GM19397 (cell line): ENCODE measurements around the gene PNRC1.
"Not testable (repeated sequence)": the region's sequence is repeated elsewhere in the genome, so short reads cannot be mapped to it uniquely, and the experiment has no call there.

ENCODE experiments used
- ATAC-seq: cut with Tn5 transposase; IDR thresholded peaks from one replicate; pipeline ENCODE4 v1.9.1; 2021; ENCODE audit warnings: mild to moderate bottlenecking, moderate library complexity; ENCODE audit not compliant: unreplicated experiment

The PNRC1 gene

GRCh38 chr6:89080281-89081128 is at the start of gene PNRC1:
TSS of gene PNRC1 (plus strand) at chr6:89080751. CDS start at chr6:89080895, 144 bp downstream.
- ATAC-seq: peak; percentile 70

DNA sequence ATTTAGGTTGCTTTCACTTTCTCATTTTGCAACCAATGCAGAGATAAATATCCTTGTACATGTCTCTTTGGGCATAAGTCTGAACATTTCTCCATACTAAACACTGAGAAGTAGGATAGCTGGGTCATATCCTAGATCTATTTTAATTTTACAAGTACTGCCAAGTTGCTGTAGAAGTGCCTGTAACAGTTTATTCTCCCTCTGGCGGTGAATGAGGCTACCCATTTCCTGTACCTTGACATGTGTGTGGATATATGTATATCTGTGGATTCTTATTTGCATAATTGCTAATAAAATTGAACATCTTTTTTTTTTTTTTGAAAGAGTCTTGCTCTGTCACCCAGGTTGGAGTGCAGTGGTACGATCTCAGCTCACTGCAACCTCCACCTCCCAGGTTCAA is 48.0 kb upstream of the PNRC1 start:
- ATAC-seq: no peak

DNA sequence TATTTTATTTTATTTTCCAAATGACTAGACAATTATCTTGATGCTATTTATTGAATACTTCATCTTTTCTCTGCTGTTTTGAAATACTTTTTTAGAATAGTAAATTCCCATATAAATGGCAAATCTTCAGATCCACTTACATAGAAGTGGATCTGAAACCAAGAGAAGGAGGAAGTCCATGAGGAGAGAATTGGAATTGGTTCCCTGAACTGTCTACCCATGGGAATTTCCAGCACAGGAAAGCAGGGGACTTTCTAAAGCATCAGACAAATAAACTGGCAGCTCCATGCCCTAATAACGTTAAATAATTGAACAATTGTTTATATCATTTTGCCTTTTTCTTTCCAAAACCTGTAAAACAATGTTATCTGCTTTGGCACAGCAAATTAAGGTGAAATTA is 47.1 kb upstream of the PNRC1 start:
- no peak for ATAC-seq

- not testable (repeated sequence) for ATAC-seq
Measured at GRCh38 chr6:89034116-89034515, 46.4 kb upstream of the PNRC1 start.

DNA sequence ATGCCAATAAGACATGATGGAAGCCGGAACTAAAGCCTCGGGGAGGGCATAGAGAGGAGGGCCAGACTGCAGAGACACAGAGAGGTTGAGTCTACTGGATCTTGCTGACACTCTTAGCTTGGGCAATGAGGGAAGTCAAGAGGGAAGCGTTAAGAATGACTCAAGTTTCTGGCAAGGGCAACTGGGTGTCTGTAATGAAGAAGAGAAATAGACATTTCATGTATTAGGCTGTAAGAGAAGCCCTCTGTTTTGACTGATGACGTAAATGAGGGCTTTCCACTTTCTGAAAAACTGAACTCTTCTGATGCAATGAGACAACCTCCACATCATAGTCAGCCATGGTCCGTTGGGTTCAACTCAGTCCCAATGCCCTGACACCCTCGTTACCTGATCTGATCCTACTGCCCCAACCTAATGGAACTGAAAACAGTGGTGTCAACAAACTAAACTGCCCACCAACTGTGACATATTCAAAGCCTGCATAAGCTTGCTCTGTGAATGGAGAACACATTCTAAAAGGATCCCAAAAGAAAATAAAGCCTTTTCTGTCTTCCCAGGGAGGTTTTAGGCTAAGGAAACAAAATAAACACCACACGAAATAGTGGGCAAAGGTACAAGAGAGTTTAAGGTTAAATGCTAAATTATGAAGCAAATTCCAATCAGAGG is 45.8 kb upstream of the PNRC1 start:
- no peak for ATAC-seq

- no peak for ATAC-seq
Measured at GRCh38 chr6:89035252-89036101, 45.1 kb upstream of the PNRC1 start.

DNA sequence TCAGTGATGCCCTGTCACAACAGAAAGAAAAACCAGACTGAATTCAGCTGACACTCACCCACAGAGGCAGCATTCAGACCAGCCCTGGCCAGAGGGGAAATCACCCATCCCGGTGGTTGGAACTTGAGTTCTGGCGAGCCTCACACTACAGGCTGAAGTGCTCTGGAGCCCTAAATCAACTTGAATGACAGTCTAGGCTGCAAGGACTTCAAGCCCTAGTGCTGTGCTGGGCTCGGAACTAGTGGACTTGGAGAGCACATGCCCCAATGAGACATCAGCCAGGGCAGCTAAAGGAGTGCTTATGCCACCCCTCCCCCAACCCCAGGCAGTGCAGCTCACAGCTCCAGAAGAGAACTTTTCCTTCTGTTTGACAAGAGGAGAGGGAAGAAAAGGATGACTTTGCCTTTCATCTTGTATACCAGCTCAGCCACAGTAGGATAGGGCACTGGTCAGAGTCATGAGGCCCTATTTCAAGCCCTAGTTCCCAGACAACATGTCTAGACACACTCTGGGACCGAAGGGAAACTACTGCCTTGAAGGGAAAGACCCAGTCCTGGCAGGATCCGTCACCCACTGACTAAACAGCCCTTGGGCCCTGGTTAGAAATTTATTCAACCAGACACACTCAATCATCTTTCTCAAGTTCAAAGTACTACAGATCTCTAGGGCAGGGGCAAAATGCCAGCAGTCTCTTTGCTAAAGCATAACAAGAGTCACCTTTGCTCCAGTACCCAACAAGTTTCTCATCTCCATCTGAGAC is 43.2 kb upstream of the PNRC1 start:
- no peak for ATAC-seq

GRCh38 chr6:89037901-89038293 is 42.7 kb upstream of the PNRC1 start:
- not testable (repeated sequence) for ATAC-seq

GRCh38 chr6:89042664-89043063 is 37.9 kb upstream of the PNRC1 start:
- ATAC-seq: no peak

- no peak for ATAC-seq
Measured at GRCh38 chr6:89044328-89045010, 36.1 kb upstream of the PNRC1 start.

DNA sequence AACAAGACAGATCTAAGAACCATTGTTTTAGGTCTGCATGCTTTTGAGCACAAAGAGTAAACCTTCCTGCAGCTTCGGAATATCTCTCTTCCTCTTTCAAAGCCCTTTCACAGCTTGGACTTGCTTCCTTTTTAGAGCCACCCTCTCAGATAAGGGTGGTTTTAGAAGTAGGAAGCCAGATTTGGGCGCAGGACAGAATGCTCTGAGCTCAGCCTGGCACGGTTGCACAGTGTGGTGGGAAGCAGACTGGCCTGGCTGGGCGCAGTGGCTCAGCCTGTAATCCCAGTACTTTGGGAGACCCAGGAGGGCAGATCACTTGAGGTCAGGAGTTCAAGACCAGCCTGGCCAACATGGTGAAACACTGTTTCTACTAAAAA is 35.6 kb upstream of the PNRC1 start:
- ATAC-seq: no peak

DNA sequence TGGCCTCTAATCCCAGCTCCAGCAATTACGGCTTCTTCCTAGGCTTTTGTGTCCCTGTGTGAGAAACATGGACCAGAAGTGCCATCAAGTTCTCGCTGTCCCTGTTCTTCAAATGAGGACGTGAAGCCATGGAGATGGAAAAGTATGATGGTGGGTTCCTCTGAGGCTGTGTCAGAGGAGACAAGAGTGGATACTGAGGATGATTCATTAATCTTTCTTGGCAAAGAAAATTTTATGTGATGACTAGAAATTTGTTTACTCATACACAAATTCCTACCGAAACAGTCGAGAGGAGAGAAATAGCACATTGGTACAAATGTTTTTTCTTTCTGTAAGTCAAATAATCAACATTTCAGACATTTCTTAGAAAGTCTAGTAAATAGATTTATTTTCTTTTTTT is 35.0 kb upstream of the PNRC1 start:
- no peak for ATAC-seq

DNA sequence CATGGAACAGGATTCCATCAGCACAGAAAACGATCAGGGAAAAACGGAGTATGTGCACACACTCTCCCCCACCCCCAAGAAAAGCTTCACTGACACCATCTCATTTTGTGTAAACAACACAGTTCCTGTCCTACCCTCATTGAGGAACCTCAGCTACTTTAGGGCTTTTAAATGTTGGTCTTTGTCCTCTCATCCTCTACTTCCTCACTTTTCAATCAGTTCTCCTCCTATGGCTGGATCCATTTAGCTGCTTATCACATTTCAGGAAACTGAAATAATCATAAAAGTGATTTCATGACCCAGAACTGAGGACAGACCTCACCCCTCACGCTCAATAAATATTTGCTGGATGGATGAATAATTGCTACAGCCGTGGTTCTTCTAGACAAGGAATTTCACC is 33.1 kb upstream of the PNRC1 start:
- ATAC-seq: no peak

DNA sequence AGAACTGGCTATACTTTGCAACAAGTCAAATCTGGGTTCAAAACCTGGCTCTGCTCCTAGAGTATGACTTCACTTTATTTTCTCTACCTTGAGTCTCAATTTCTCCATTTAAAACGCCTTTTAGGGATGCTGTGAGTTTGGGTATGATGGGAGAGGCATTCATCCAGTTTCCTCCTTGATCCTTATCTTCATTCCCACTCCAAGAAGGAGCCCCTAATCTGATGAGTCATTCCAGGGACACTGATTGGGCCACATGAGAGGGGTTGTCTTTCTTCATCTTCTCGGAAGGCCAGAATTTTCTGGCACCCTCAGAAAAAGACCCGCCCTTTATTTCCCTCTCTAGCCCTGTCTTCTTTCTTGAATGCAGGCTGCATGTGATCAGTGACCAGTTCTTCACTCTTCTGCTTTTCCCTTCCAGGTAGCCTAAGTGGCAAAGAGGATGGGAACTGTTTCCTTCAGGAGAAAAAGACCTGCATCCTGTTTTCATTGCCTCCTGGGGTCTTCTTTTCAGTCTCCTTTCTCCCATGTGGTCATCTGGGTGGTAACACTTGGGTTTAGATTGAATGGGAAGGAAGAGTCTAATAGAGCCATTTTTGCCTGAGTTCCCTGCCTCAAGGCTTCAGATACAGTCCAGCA is 32.1 kb upstream of the PNRC1 start:
- no peak for ATAC-seq

GRCh38 chr6:89048985-89049384 is 31.6 kb upstream of the PNRC1 start:
- no peak for ATAC-seq

DNA sequence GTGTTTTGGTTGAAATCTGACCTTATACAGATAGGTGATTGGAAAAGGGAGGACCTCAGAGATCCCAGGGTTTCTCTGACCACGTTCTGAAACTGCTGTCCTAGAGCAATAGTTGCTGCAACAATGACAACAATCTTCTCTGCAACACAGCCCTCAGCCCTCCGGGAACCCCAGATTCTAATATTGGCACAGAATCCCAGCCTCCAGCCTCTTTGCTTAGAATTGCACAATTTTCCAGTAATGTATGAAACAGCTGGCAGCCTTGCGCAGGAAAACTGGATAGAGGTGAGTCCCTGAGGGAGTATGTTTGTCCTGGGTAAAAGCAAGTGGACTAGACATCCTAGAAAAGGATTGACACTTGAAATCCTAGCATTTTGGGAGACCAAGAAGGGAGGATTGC is 30.4 kb upstream of the PNRC1 start:
- no peak for ATAC-seq

- ATAC-seq: no peak
Measured at GRCh38 chr6:89050697-89051096, 29.9 kb upstream of the PNRC1 start.

- no peak for ATAC-seq
Measured at GRCh38 chr6:89051676-89052075, 28.9 kb upstream of the PNRC1 start.

GRCh38 chr6:89054208-89054607 is 26.3 kb upstream of the PNRC1 start:
- ATAC-seq: no peak

DNA sequence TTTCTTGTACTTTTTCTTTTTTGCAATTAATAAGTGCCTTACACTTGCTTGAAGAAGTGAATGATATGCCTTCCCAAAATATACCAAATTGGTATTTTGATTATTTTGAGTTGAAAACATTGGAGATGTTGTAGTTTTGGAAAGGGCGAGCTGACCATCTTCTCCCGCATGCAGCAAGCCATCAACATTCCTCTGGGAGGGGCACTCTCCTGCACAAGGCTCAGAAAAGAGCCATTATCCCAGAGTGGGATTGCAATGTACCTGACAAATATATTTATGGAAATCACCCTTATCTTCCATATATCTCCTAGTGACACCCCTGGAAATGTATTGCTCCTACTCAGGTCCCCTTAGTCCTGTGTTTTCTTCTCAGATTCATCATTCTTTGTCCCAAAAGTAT is 22.8 kb upstream of the PNRC1 start:
- no peak for ATAC-seq
